Breast epithelium (tissue), 3 donors: ENCODE measurements around the gene SAT1.
A peak's percentile ranks its signal among the peaks of the same experiment; 100 is the strongest.

Source experiments
- CTCF ChIP-seq, 3 donors: fragments of 450-650 bp; IDR thresholded peaks; one replicate each; pipeline ENCODE4 v1.5.1; 2016 to 2017; ENCODE audit warnings: antibody characterized with exemption in 3 of 3, mild to moderate bottlenecking in 3 of 3, moderate library complexity in 3 of 3
- POLR2A ChIP-seq: fragments of 450-650 bp; IDR thresholded peaks from one replicate; pipeline ENCODE4 v1.6.1; 2016; ENCODE audit warnings: antibody characterized with exemption, mild to moderate bottlenecking, moderate library complexity
- POLR2AphosphoS5 ChIP-seq, 3 donors: sonication (generic); formaldehyde crosslinking; IDR thresholded peaks; one replicate each; pipeline ENCODE4 v1.6.1; 2017; ENCODE audit warnings: antibody characterized with exemption in 3 of 3

GRCh38 chrX:23811108-23811651 is 28.2 kb downstream of the SAT1 start:
- TF ChIP-seq POLR2A (no peak), CTCF (IDR thresholded peaks at IDR 0.05) (no peak), POLR2AphosphoS5 (IDR thresholded peaks at IDR 0.05) (peak in 2 of 3 donors; percentile 21)
